Breast epithelium (tissue), 4 donors: Measurements from ENCODE around the gene SCARB1. TPM values are rescaled to one million over a fixed set of nuclear protein-coding genes. Genes with fewer than 3 reads are reported as not detected.

Experiments
- DNase-seq, 2 donors: peaks; one replicate each; pipeline ENCODE4 v3.0.0-alpha.2; 2019; ENCODE audit warnings: low spot score in 2 of 2
- H3K27ac ChIP-seq, 2 donors: fragments of 200-600 bp; sonication (generic) in 1 of 2; one replicate each; pipeline ENCODE4 v1.5.1; 2016 to 2019; ENCODE audit warnings: mild to moderate bottlenecking in 1 of 2
- H3K27me3 ChIP-seq, 2 donors: fragments of 200-600 bp; sonication (generic) in 1 of 2; one replicate each; pipeline versions ENCODE4 v1.5.1 to v1.6.0; 2017 to 2019; ENCODE audit warnings: control low read depth in 1 of 2, mild to moderate bottlenecking in 1 of 2
- H3K36me3 ChIP-seq: fragments of 200-600 bp; one replicate; pipeline ENCODE4 v1.5.1; 2019
- H3K4me1 ChIP-seq, 2 donors: fragments of 200-600 bp; sonication (generic); one replicate each; pipeline ENCODE4 v1.5.1; 2016 to 2019; ENCODE audit warnings: control low read depth in 1 of 2
- H3K4me3 ChIP-seq, 3 donors: fragments of 200-600 bp; sonication (generic); 1 replicate in 2 of 3; 2 replicates in 1 of 3; pipeline ENCODE4 v1.5.1; 2016 to 2019; ENCODE audit warnings: mild to moderate bottlenecking in 3 of 3, moderate library complexity in 2 of 3
- H3K9me3 ChIP-seq, 2 donors: fragments of 200-600 bp; sonication (generic) in 1 of 2; one replicate each; pipeline ENCODE4 v1.5.1; 2016 to 2019; ENCODE audit warnings: control low read depth in 1 of 2
- POLR2A ChIP-seq: fragments of 450-650 bp; IDR thresholded peaks from one replicate; pipeline ENCODE4 v1.6.1; 2016; ENCODE audit warnings: antibody characterized with exemption, mild to moderate bottlenecking, moderate library complexity
- POLR2AphosphoS5 ChIP-seq, 3 donors: sonication (generic); formaldehyde crosslinking; IDR thresholded peaks; one replicate each; pipeline ENCODE4 v1.6.1; 2017; ENCODE audit warnings: antibody characterized with exemption in 3 of 3
- intact Hi-C: fragments of 100-400 bp; cut with DNase I; formaldehyde crosslinking; loops from one replicate; pipeline ENCODE4 v1.15.1; 2023; ENCODE audit warnings: low total_unique reads
- total RNA-seq, 3 donors: library from RNA; depleted of rRNA; stranded (reverse); fragments of >200 nt; gene quantifications; one replicate each; pipeline ENCODE4 v1.1.0, GENCODE V29; 2016
- TF ChIP-seq, protein P1 (sequence below), 3 donors: fragments of 450-650 bp; IDR thresholded peaks; one replicate each; pipeline ENCODE4 v1.5.1; 2016 to 2017; ENCODE audit warnings: antibody characterized with exemption in 3 of 3, mild to moderate bottlenecking in 3 of 3, moderate library complexity in 3 of 3

Gene SCARB1
- total RNA-seq, 3 donors from 2014 or later: 18.4 to 61.3 (median 20.2) TPM

DNA sequence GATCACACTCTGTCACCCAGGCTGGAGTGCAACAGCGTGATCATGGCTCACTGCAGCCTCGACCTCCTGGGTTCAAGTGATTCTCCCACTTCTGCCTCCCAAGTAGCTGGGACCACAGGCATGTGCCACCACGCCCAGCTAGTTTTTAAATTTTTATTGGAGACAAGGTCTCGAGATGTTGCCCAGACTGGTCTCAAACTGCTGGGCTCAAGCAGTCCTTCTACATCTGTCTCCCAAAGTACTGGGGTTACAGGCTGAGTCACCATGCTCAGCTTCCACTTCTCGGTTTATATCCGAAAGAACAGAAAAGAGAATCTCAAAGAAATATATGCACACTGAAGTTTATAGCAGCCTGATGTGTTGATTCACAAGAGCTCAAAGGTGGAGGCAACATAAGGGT lies 107.5 kb downstream of the SCARB1 start:
- peaks cover 9 to 19% of the 10 kb centered on the region in 2 donors for H3K4me1 ChIP-seq
- peak overlapping the region; percentile 87 to 94 for H3K27ac ChIP-seq
- no peaks in the 10 kb centered on the region for H3K27me3 ChIP-seq
- no peaks in the 10 kb centered on the region for H3K36me3 ChIP-seq
- TF ChIP-seq POLR2A (no peak), POLR2AphosphoS5 (IDR thresholded peaks at IDR 0.05) (no peak)
- TF ChIP-seq, protein P1, sequence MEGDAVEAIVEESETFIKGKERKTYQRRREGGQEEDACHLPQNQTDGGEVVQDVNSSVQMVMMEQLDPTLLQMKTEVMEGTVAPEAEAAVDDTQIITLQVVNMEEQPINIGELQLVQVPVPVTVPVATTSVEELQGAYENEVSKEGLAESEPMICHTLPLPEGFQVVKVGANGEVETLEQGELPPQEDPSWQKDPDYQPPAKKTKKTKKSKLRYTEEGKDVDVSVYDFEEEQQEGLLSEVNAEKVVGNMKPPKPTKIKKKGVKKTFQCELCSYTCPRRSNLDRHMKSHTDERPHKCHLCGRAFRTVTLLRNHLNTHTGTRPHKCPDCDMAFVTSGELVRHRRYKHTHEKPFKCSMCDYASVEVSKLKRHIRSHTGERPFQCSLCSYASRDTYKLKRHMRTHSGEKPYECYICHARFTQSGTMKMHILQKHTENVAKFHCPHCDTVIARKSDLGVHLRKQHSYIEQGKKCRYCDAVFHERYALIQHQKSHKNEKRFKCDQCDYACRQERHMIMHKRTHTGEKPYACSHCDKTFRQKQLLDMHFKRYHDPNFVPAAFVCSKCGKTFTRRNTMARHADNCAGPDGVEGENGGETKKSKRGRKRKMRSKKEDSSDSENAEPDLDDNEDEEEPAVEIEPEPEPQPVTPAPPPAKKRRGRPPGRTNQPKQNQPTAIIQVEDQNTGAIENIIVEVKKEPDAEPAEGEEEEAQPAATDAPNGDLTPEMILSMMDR (IDR thresholded peaks at IDR 0.05): no peak
- DNase-seq: no peak
- H3K9me3 ChIP-seq: no peaks in the 10 kb centered on the region
- no peak overlapping the region for H3K4me3 ChIP-seq
- intact Hi-C loops: loop anchor here (10.0 kb wide), 1 partner anchor 71 kb away; no protein-coding TSS in a partner anchor

DNA sequence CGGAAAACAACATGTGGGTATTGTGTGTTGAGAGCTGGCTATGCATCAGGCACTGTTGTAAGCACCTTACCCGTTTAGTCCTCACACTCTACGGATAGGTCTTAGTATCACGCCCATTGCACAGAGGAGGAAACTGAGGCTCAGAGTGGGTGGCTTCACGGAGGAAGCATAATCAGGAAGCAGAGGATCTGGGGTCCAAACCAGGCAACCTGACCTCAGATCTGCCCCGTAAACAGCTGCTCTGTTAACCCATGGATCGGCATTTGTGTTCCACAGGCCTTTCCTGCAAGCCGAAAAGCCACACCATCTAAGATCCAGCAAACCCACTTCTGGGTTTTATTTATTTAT lies 107.9 kb downstream of the SCARB1 start:
- H3K27ac ChIP-seq: peak overlapping the region; percentile 87 to 94
- no peak overlapping the region for H3K4me3 ChIP-seq
- H3K36me3 ChIP-seq: no peaks in the 10 kb centered on the region
- DNase-seq: no peak
- H3K4me1 ChIP-seq: peaks cover 9 to 19% of the 10 kb centered on the region in 2 donors
- intact Hi-C loops: loop anchor here (10.0 kb wide), 1 partner anchor 71 kb away; no protein-coding TSS in a partner anchor
- H3K27me3 ChIP-seq: no peaks in the 10 kb centered on the region
- TF ChIP-seq POLR2AphosphoS5 (IDR thresholded peaks at IDR 0.05): no peak
- TF ChIP-seq, protein P1 (IDR thresholded peaks at IDR 0.05): no peak
- no peak for TF ChIP-seq POLR2A
- H3K9me3 ChIP-seq: no peaks in the 10 kb centered on the region

DNA sequence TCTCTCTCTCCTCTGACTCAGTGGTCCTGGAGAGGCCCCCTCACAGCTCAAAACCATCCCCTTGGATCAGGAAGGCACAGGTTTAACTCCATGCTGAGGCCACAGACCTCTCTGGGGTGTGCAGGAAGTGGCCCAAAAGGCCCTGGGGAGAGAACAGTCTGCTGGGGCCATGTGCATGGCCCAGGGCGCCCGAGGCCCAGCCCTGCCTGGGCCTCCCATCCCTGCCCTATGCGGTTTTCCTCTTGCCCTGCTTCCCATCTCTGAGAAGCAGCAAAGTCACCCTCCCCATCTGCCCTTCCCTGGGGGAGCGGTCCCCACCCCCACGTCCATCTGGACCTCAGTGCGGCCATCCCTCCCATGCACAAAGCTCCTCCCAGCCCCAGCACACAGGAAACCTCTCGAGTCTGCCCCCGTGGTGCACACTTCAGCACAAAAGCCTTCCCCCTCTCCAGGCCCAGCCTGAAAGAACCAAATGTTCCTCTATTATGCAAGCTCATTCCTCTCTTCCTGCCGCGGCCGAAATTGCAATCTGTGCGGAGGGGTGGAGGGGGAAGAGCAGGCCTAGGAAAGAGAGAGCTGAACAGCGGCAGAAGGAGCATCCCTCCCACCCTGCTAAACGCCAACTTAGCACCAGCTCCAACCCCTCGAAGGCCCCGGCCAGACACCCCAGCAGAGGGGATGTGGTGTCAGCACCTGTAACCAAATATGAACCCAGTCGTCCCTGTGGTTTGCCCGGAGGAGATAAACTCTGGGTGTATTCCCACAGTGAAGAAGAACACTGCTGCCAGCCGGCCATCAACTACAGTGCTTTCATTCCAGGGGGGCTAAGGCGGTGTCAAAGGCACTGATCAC lies 108.5 kb downstream of the SCARB1 start:
- peak; percentile 60 to 89 for DNase-seq
- Histone ChIP-seq H3K9me3 (no peaks in the 10 kb centered on the region), H3K4me1 (peaks cover 9 to 17% of the 10 kb centered on the region in 2 donors), H3K4me3 (peak overlapping the region in 1 of 3 donors; percentile 26), H3K27me3 (no peaks in the 10 kb centered on the region), H3K36me3 (no peaks in the 10 kb centered on the region), H3K27ac (peak overlapping the region; percentile 87 to 94)
- no peak for TF ChIP-seq POLR2A
- TF ChIP-seq POLR2AphosphoS5 (IDR thresholded peaks at IDR 0.05): peak; percentile 82 to 94 (median 91)
- intact Hi-C loops: loop anchor here (10.0 kb wide), 1 partner anchor 70 kb away; no protein-coding TSS in a partner anchor

DNA sequence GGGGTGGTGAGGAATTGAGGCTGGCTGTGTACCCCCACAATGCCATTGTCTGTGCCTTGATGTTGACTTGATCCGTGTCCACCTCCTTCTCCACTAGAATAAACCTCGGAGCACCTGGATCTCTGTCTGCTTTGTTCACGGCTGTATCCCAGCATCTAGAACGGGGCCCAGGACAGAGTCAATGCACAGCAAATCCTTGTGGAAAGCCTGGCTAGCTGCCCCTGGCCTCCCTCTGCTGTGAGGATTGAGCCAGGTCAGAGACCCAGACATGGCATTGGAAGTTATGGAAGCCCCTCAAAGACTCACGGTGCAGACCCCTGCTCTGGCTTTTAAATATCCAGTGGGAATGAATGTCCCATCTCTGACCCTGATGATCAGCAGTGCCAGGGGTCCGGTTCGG lies 109.2 kb downstream of the SCARB1 start:
- Histone ChIP-seq H3K36me3 (no peaks in the 10 kb centered on the region), H3K4me1 (peaks cover 9 to 13% of the 10 kb centered on the region in 2 donors), H3K27ac (peak overlapping the region; percentile 87 to 94), H3K4me3 (no peak overlapping the region), H3K9me3 (no peaks in the 10 kb centered on the region), H3K27me3 (no peaks in the 10 kb centered on the region)
- no peak for DNase-seq
- TF ChIP-seq, protein P1 (IDR thresholded peaks at IDR 0.05): no peak
- TF ChIP-seq POLR2AphosphoS5 (IDR thresholded peaks at IDR 0.05): no peak
- no peak for TF ChIP-seq POLR2A
- intact Hi-C loops: loop anchor here (10.0 kb wide), 1 partner anchor 70 kb away; no protein-coding TSS in a partner anchor

DNA sequence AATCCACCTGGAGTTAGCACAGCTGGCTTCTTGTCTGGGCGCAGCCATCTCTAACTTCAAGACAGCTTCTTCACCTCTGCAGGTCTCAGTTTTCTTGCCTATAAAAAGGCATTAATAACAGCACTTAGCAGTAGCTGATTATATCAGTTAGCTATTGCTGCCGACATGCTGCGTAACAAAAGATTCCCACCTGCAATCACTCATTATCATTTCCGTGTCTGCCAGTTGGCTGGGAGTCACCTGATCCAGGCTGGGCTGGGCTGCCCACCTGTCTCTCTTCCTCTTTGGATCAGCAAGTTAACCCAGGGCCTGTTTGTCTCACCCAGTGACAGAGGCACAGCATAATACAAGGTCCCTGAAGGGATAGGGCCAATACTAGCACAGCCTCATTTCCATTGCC lies 109.7 kb downstream of the SCARB1 start:
- H3K9me3 ChIP-seq: no peaks in the 10 kb centered on the region
- H3K4me1 ChIP-seq: peaks cover 9 to 13% of the 10 kb centered on the region in 2 donors
- TF ChIP-seq POLR2A (no peak), POLR2AphosphoS5 (IDR thresholded peaks at IDR 0.05) (no peak)
- TF ChIP-seq, protein P1 (IDR thresholded peaks at IDR 0.05): no peak
- peak overlapping the region; percentile 87 to 94 for H3K27ac ChIP-seq
- H3K27me3 ChIP-seq: no peaks in the 10 kb centered on the region
- intact Hi-C loops: loop anchor here (10.0 kb wide), 1 partner anchor 69 kb away; no protein-coding TSS in a partner anchor
- H3K36me3 ChIP-seq: no peaks in the 10 kb centered on the region
- no peak for DNase-seq
- H3K4me3 ChIP-seq: no peak overlapping the region
